IMR-90 (cell line): ENCODE results near the gene AKAP6. TPM values are rescaled to one million over a fixed set of nuclear protein-coding genes. Genes with fewer than 3 reads are reported as not detected.

Experiments
- ATAC-seq: fragments of 200-7000 bp; cut with Tn5 transposase; 2 replicates; pipeline ENCODE4 v1.9.1; 2020; ENCODE audit warnings: low read depth, mild to moderate bottlenecking, moderate library complexity
- BruUV-seq: library from RNA; stranded (reverse); fragments of 400-500 nt; replicated peaks from 2 replicates; lab custom pipeline; 2021; lab: Mats Ljungman, UMichigan
- CTCF ChIA-PET: fragments of 300-600 bp; formaldehyde crosslinking; extraction: SDS; loops from one replicate; lab custom pipeline; 2021; ENCODE audit warnings: antibody characterized with exemption; lab: Yijun Ruan, JAX
- POLR2A ChIA-PET: fragments of 300-600 bp; sonication (Branson Sonifier 250); formaldehyde crosslinking; loops from one replicate; lab custom pipeline; 2022; ENCODE audit warnings: antibody characterized with exemption; ENCODE audit not compliant: unreplicated experiment; lab: Charles Lee
- DNase-seq: peaks from one replicate; pipeline ENCODE4 v3.0.0; 2013
- H2AFZ ChIP-seq: replicated peaks from 2 replicates; pipeline ENCODE3; 2013; ENCODE audit warnings: low read length, mild to moderate bottlenecking; ENCODE audit not compliant: poor library complexity
- H2AK5ac ChIP-seq: 2 replicates; pipeline ENCODE4 v1.6.1; 2013; ENCODE audit warnings: low read depth, low read length, inconsistent platforms
- H2AK9ac ChIP-seq: replicated peaks from 2 replicates; pipeline ENCODE3; 2013; ENCODE audit warnings: mild to moderate bottlenecking, low read depth, low read length, moderate library complexity; ENCODE audit not compliant: poor library complexity
- H2BK120ac ChIP-seq: 2 replicates; pipeline ENCODE4 v1.6.1; 2013; ENCODE audit warnings: low read depth, low read length, inconsistent platforms
- H2BK15ac ChIP-seq: 3 replicates; pipeline ENCODE4 v1.6.1; 2013; ENCODE audit warnings: low read depth, low read length, inconsistent platforms
- H2BK20ac ChIP-seq: 2 replicates; pipeline ENCODE4 v1.6.1; 2013; ENCODE audit warnings: low read depth, mild to moderate bottlenecking, inconsistent platforms, low read length, moderate library complexity
- H2BK5ac ChIP-seq: 2 replicates; pipeline ENCODE4 v1.6.1; 2013; ENCODE audit warnings: mild to moderate bottlenecking, low read depth, low read length, inconsistent platforms; ENCODE audit not compliant: poor library complexity, severe bottlenecking
- H3K14ac ChIP-seq: replicated peaks from 2 replicates; pipeline ENCODE4 v1.6.1; 2013; ENCODE audit warnings: low read depth, low read length, inconsistent platforms
- H3K18ac ChIP-seq: 2 replicates; pipeline ENCODE4 v1.6.1; 2013; ENCODE audit warnings: low read depth, low read length, control low read depth
- H3K23ac ChIP-seq: 2 replicates; pipeline ENCODE4 v1.6.1; 2013; ENCODE audit warnings: low read depth, low read length, inconsistent platforms
- H3K27ac ChIP-seq: 2 replicates; pipeline ENCODE4 v1.5.1; 2013; ENCODE audit warnings: mild to moderate bottlenecking, control low read depth, low read length; ENCODE audit not compliant: insufficient read depth
- H3K27me3 ChIP-seq: 2 replicates; pipeline ENCODE4 v1.6.1; 2013; ENCODE audit warnings: low read length; ENCODE audit not compliant: control insufficient read depth, insufficient read depth
- H3K36me3 ChIP-seq: 2 replicates; pipeline ENCODE4 v1.6.1; 2013; ENCODE audit warnings: low read length, mixed read lengths; ENCODE audit not compliant: control insufficient read depth, insufficient read depth
- H3K4ac ChIP-seq: 2 replicates; pipeline ENCODE4 v1.6.1; 2013; ENCODE audit warnings: low read depth, low read length, inconsistent platforms
- H3K4me1 ChIP-seq: 2 replicates; pipeline ENCODE4 v1.6.1; 2013; ENCODE audit warnings: low read length, mixed read lengths; ENCODE audit not compliant: control insufficient read depth, insufficient read depth
- H3K4me2 ChIP-seq: 2 replicates; pipeline ENCODE4 v1.6.1; 2013; ENCODE audit warnings: low read depth, mild to moderate bottlenecking, control low read depth, low read length, moderate library complexity
- H3K4me3 ChIP-seq: 2 replicates; pipeline ENCODE4 v1.5.1; 2013; ENCODE audit warnings: low read depth, mild to moderate bottlenecking, control low read depth, low read length, moderate library complexity; ENCODE audit not compliant: insufficient read depth
- H3K56ac ChIP-seq: 2 replicates; pipeline ENCODE4 v1.6.1; 2013; ENCODE audit warnings: low read length, inconsistent platforms; ENCODE audit not compliant: insufficient read depth; ENCODE audit errors: extremely low read depth
- H3K79me1 ChIP-seq, 2 experiments: 2 replicates each; pipeline ENCODE4 v1.6.1; 2013; ENCODE audit warnings: low read length in 2 of 2, inconsistent platforms in 1 of 2, low read depth in 1 of 2
- H3K9ac ChIP-seq: 2 replicates; pipeline ENCODE4 v1.6.1; 2013; ENCODE audit warnings: low read depth, low read length, control low read depth
- H3K9me1 ChIP-seq: 2 replicates; pipeline ENCODE4 v1.6.1; 2013; ENCODE audit warnings: low read length, inconsistent platforms; ENCODE audit not compliant: insufficient read depth
- H3K9me3 ChIP-seq: 2 replicates; pipeline ENCODE4 v1.6.1; 2013; ENCODE audit warnings: low read length; ENCODE audit not compliant: control insufficient read depth, insufficient read depth
- H4K20me1 ChIP-seq: 2 replicates; pipeline ENCODE4 v1.6.1; 2013; ENCODE audit warnings: low read length, inconsistent platforms; ENCODE audit not compliant: insufficient read depth
- H4K5ac ChIP-seq: 2 replicates; pipeline ENCODE4 v1.6.1; 2013; ENCODE audit warnings: mild to moderate bottlenecking, low read depth, low read length, control low read depth
- H4K8ac ChIP-seq, 2 experiments: 2 replicates each; pipeline ENCODE4 v1.6.1; 2013; ENCODE audit warnings: low read depth in 2 of 2, low read length in 2 of 2, control low read depth in 1 of 2, inconsistent platforms in 1 of 2
- H4K91ac ChIP-seq: 2 replicates; pipeline ENCODE4 v1.6.1; 2013; ENCODE audit warnings: low read depth, low read length, inconsistent platforms; ENCODE audit not compliant: insufficient read depth
- BHLHE40 ChIP-seq: fragments of 150-350 bp; IDR thresholded peaks from 2 replicates; pipeline ENCODE4 v1.6.1; 2016; ENCODE audit warnings: mild to moderate bottlenecking, low read depth, low read length
- CEBPB ChIP-seq: IDR thresholded peaks from 2 replicates; pipeline ENCODE4 v1.6.1; 2012; ENCODE audit warnings: low read depth, low read length, improper control_type of control experiment
- CHD1 ChIP-seq: IDR thresholded peaks from 2 replicates; pipeline ENCODE4 v1.6.1; 2012; ENCODE audit warnings: low read depth, low read length, improper control_type of control experiment
- CTCF ChIP-seq: conservative IDR thresholded peaks from 2 replicates; pipeline ENCODE4 v1.5.1; 2012; ENCODE audit warnings: mild to moderate bottlenecking, low read depth, low read length, improper control_type of control experiment
- ELK1 ChIP-seq: fragments of 150-350 bp; IDR thresholded peaks from 2 replicates; pipeline ENCODE4 v1.6.1; 2016; ENCODE audit warnings: low read depth, mild to moderate bottlenecking, low read length, moderate library complexity, borderline replicate concordance
- MAFK ChIP-seq: IDR thresholded peaks from 2 replicates; pipeline ENCODE4 v1.6.1; 2012; ENCODE audit warnings: low read depth, low read length, improper control_type of control experiment
- MAZ ChIP-seq: IDR thresholded peaks from 2 replicates; pipeline ENCODE4 v1.6.1; 2012; ENCODE audit warnings: low read depth, mild to moderate bottlenecking, low read length, improper control_type of control experiment, moderate library complexity, borderline replicate concordance
- MXI1 ChIP-seq: IDR thresholded peaks from 2 replicates; pipeline ENCODE4 v1.6.1; 2012; ENCODE audit warnings: low read depth, mild to moderate bottlenecking, low read length, moderate library complexity, borderline replicate concordance
- NFE2L2 ChIP-seq: fragments of 150-350 bp; IDR thresholded peaks from 2 replicates; pipeline ENCODE4 v1.6.1; 2016; ENCODE audit warnings: low read depth, mild to moderate bottlenecking, low read length
- POLR2A ChIP-seq: IDR thresholded peaks from 2 replicates; pipeline ENCODE4 v1.6.1; 2012; ENCODE audit warnings: mild to moderate bottlenecking, low read depth, low read length
- RAD21 ChIP-seq: IDR thresholded peaks from 2 replicates; pipeline ENCODE4 v1.6.1; 2012; ENCODE audit warnings: low read length, improper control_type of control experiment
- RCOR1 ChIP-seq: IDR thresholded peaks from 2 replicates; pipeline ENCODE4 v1.6.1; 2012; ENCODE audit warnings: mild to moderate bottlenecking, low read length, improper control_type of control experiment; ENCODE audit not compliant: insufficient replicate concordance
- RFX5 ChIP-seq: IDR thresholded peaks from 2 replicates; pipeline ENCODE4 v1.8.0; 2012; ENCODE audit warnings: low read depth, mild to moderate bottlenecking, low read length, moderate library complexity
- SMC3 ChIP-seq: fragments of 150-350 bp; IDR thresholded peaks from 2 replicates; pipeline ENCODE4 v1.6.1; 2016; ENCODE audit warnings: low read depth, mild to moderate bottlenecking, antibody characterized with exemption, low read length, moderate library complexity
- USF2 ChIP-seq: fragments of 150-350 bp; IDR thresholded peaks from 2 replicates; pipeline ENCODE4 v1.6.1; 2017; ENCODE audit warnings: mild to moderate bottlenecking, antibody characterized with exemption, low read length, low read depth
- WGBS, 2 experiments: methylation state at CpG; one replicate each; pipeline versions ENCODE4 v1.1.5 to v1.1.7; 2013; ENCODE audit warnings: missing lambda C conversion rate in 2 of 2; ENCODE audit not compliant: insufficient read length in 1 of 2; ENCODE audit errors: extremely low coverage in 2 of 2; 5-methylcytosine and 5-hydroxymethylcytosine counted together
- dilution Hi-C: fragments of 300-500 bp; cut with HindIII; formaldehyde crosslinking; loops from one replicate; pipeline ENCODE4 v1.14.3; 2018; ENCODE audit warnings: low sequenced_read_pairs; ENCODE audit not compliant: unreplicated experiment
- in situ Hi-C: fragments of 300-500 bp; cut with MboI; formaldehyde crosslinking; loops from 3 replicates; pipeline ENCODE4 v1.14.3; 2019; ENCODE audit warnings: low sequenced_read_pairs, inconsistent platforms, mixed read lengths
- intact Hi-C: fragments of 100-400 bp; cut with micrococcal nuclease; formaldehyde crosslinking; loops from 2 replicates; pipeline ENCODE4 v1.10.0; 2022
- polyA plus RNA-seq, 3 experiments: library from polyadenylated mRNA; depleted of rRNA; stranded (reverse); fragments of >200 nt; gene quantifications; 2 replicates each; pipeline ENCODE4 v1.2.3, GENCODE V29; 2012; ENCODE audit warnings: low replicate concordance in 1 of 3
- total RNA-seq: library from RNA; depleted of rRNA; stranded (reverse); fragments of >200 nt; gene quantifications from 2 replicates; pipeline ENCODE4 v1.2.3, GENCODE V29; 2012

AKAP6 gene
- total and polyA plus RNA-seq, 2 of the 4 experiments (the other 2 are of a cell fraction), result 0.22 to 1.6 TPM

GRCh38 chr14:32408018-32408417 is 78.9 kb downstream of the AKAP6 start:
- no peak overlapping the region for H4K91ac ChIP-seq
- H3K9ac ChIP-seq, result no peak overlapping the region
- TF ChIP-seq MXI1 (no peak), USF2 (no peak), ELK1 (no peak), RAD21 (no peak), CEBPB (no peak), BHLHE40 (no peak), SMC3 (no peak), CTCF (no peak), RFX5 (no peak), NFE2L2 (no peak), POLR2A (no peak), RCOR1 (no peak), CHD1 (no peak), MAFK (no peak), MAZ (no peak)
- no peak overlapping the region for H3K56ac ChIP-seq
- in situ Hi-C loops, result no loop called here
- H3K27me3 ChIP-seq, result peaks cover 1% of the 10 kb centered on the region; the same call in 1 of the 2 replicates
- no peak for ATAC-seq
- H4K8ac ChIP-seq, result no peak overlapping the region
- no peaks in the 10 kb centered on the region for H3K9me3 ChIP-seq
- no peak overlapping the region for H2BK15ac ChIP-seq
- no peak overlapping the region for H2AK5ac ChIP-seq
- H3K79me1 ChIP-seq, result no peaks in the 10 kb centered on the region
- H2BK5ac ChIP-seq, result no peak overlapping the region
- H3K4me2 ChIP-seq, result no peak overlapping the region
- ChIA-PET CTCF (no interaction called here), POLR2A (no interaction called here)
- no peak for DNase-seq
- WGBS, 2 experiments, result 67% methylated on average over 1 of the region's 3 CpGs; no CpG with 5 or more reads in 1 of the 2 experiments
- no peak overlapping the region for H2BK20ac ChIP-seq
- no peak overlapping the region for H3K14ac ChIP-seq
- H3K36me3 ChIP-seq, result no peaks in the 10 kb centered on the region
- dilution Hi-C loops, result no loop called here
- no peak overlapping the region for H2BK120ac ChIP-seq
- no peak overlapping the region for H3K4me3 ChIP-seq
- no peak overlapping the region for H3K18ac ChIP-seq
- H3K23ac ChIP-seq, result no peak overlapping the region
- no peaks in the 10 kb centered on the region for H3K9me1 ChIP-seq
- H2AFZ ChIP-seq, result no peak overlapping the region
- intact Hi-C loops, result no loop called here
- no peak overlapping the region for H4K5ac ChIP-seq
- H2AK9ac ChIP-seq, result no peak overlapping the region
- no peak overlapping the region for H3K27ac ChIP-seq
- H3K4me1 ChIP-seq, result no peaks in the 10 kb centered on the region
- no TSS peak for BruUV-seq
- no peaks in the 10 kb centered on the region for H4K20me1 ChIP-seq
- no peak overlapping the region for H3K4ac ChIP-seq
